Nephron progenitor cell (in vitro differentiated cells): ENCODE measurements around the gene ZBTB6.
"Not testable (repeated sequence)": the region's sequence is repeated elsewhere in the genome, so short reads cannot be mapped to it uniquely, and the experiment has no call there.

Experiments used
- DNase-seq: peaks from one replicate; pipeline ENCODE4 v3.0.0; 2021
- H3K27ac Mint-ChIP-seq: 2 replicates; pipeline ENCODE4 v1.8.0; 2021; ENCODE audit warnings: mild to moderate bottlenecking, moderate library complexity, mixed read lengths
- H3K27me3 Mint-ChIP-seq: 2 replicates; pipeline ENCODE4 v1.8.0; 2021; ENCODE audit warnings: mild to moderate bottlenecking, low read depth, mixed read lengths; ENCODE audit not compliant: poor library complexity
- H3K36me3 Mint-ChIP-seq: 2 replicates; pipeline ENCODE4 v1.8.0; 2021; ENCODE audit warnings: low read depth, mixed read lengths
- H3K4me1 Mint-ChIP-seq: 2 replicates; pipeline ENCODE4 v1.8.0; 2021; ENCODE audit warnings: mixed read lengths
- H3K4me3 Mint-ChIP-seq: 2 replicates; pipeline ENCODE4 v1.8.0; 2021; ENCODE audit warnings: mild to moderate bottlenecking, moderate library complexity, mixed read lengths
- H3K9me3 Mint-ChIP-seq: 2 replicates; pipeline ENCODE4 v1.8.0; 2021; ENCODE audit warnings: mild to moderate bottlenecking, moderate library complexity, mixed read lengths
- CTCF ChIP-seq: fragments of 200-600 bp; sonication (generic); IDR thresholded peaks from 2 replicates; pipeline ENCODE4 v1.5.0; 2021; ENCODE audit warnings: antibody characterized with exemption

Gene ZBTB6

GRCh38 chr9:122918310-122918709 lies 5.2 kb upstream of the ZBTB6 start:
- no peak for TF ChIP-seq CTCF
- H3K36me3 Mint-ChIP-seq, result peaks cover 10% of the 10 kb centered on the region
- no peaks in the 10 kb centered on the region for H3K27me3 Mint-ChIP-seq
- H3K9me3 Mint-ChIP-seq, result no peaks in the 10 kb centered on the region
- DNase-seq, result no peak
- H3K27ac Mint-ChIP-seq, result no peak overlapping the region
- no peak overlapping the region for H3K4me3 Mint-ChIP-seq
- peaks cover under 1% of the 10 kb centered on the region for H3K4me1 Mint-ChIP-seq

- no peaks in the 10 kb centered on the region for H3K27me3 Mint-ChIP-seq
- H3K4me3 Mint-ChIP-seq, result peak overlapping the region; percentile 98
- H3K27ac Mint-ChIP-seq, result peak overlapping the region; percentile 96
- no peak for TF ChIP-seq CTCF
- H3K36me3 Mint-ChIP-seq, result peaks cover 24% of the 10 kb centered on the region
- peaks cover 22% of the 10 kb centered on the region for H3K4me1 Mint-ChIP-seq
- no peaks in the 10 kb centered on the region for H3K9me3 Mint-ChIP-seq
- DNase-seq, result no peak
Measured at GRCh38 chr9:122912671-122912963, 506 bp downstream of the ZBTB6 start.

GRCh38 chr9:122906122-122906521 lies 7.0 kb downstream of the ZBTB6 start:
- not testable (repeated sequence) for H3K27me3 Mint-ChIP-seq, DNase-seq, H3K27ac Mint-ChIP-seq, H3K9me3 Mint-ChIP-seq, H3K4me3 Mint-ChIP-seq
- H3K4me1 Mint-ChIP-seq, result peaks cover 28% of the 10 kb centered on the region
- peaks cover 13% of the 10 kb centered on the region for H3K36me3 Mint-ChIP-seq

GRCh38 chr9:122904823-122905710 lies 8.1 kb downstream of the ZBTB6 start, which contains the start of gene RC3H2:
Gene RC3H2, minus strand, starts transcription at chr9:122905359. Its CDS starts 7,850 bp downstream, at chr9:122897509.
- peak within 1 kb of the TSS; percentile 99 for H3K27ac Mint-ChIP-seq
- H3K27me3 Mint-ChIP-seq, result no peaks in the 10 kb centered on the region
- DNase-seq, result peak; percentile 93
- TF ChIP-seq CTCF, result no peak
- peaks cover 5% of the 10 kb centered on the region for H3K36me3 Mint-ChIP-seq
- no peaks in the 10 kb centered on the region for H3K9me3 Mint-ChIP-seq
- peaks cover 34% of the 10 kb centered on the region for H3K4me1 Mint-ChIP-seq
- peak within 1 kb of the TSS; percentile 97 for H3K4me3 Mint-ChIP-seq

- Mint-ChIP-seq H3K4me3 (peak overlapping the region; percentile 97), H3K27me3 (no peaks in the 10 kb centered on the region), H3K36me3 (peaks cover under 1% of the 10 kb centered on the region), H3K9me3 (no peaks in the 10 kb centered on the region), H3K4me1 (peaks cover 37% of the 10 kb centered on the region), H3K27ac (peak overlapping the region; percentile 99)
- no peak for TF ChIP-seq CTCF
- DNase-seq, result peak; percentile 52
Measured at GRCh38 chr9:122904466-122904822, 8.7 kb downstream of the ZBTB6 start.

GRCh38 chr9:122900791-122901190 lies 12.3 kb downstream of the ZBTB6 start:
- no peak for TF ChIP-seq CTCF
- no peak overlapping the region for H3K27ac Mint-ChIP-seq
- no peak for DNase-seq
- H3K4me1 Mint-ChIP-seq, result peaks cover 46% of the 10 kb centered on the region
- H3K4me3 Mint-ChIP-seq, result no peak overlapping the region
- no peaks in the 10 kb centered on the region for H3K9me3 Mint-ChIP-seq
- peaks cover 8% of the 10 kb centered on the region for H3K36me3 Mint-ChIP-seq
- no peaks in the 10 kb centered on the region for H3K27me3 Mint-ChIP-seq
